Fibroblast of skin of right quadriceps (primary cell): Measurements from ENCODE around the gene CAVIN3.
A peak's percentile ranks its signal among the peaks of the same experiment; 100 is the strongest.
"Not testable (repeated sequence)": the region's sequence is repeated elsewhere in the genome, so short reads cannot be mapped to it uniquely, and the experiment has no call there.

Source experiments
- DNase-seq: peaks from one replicate; pipeline ENCODE4 v3.0.0-alpha.2; 2013

The CAVIN3 gene

DNA sequence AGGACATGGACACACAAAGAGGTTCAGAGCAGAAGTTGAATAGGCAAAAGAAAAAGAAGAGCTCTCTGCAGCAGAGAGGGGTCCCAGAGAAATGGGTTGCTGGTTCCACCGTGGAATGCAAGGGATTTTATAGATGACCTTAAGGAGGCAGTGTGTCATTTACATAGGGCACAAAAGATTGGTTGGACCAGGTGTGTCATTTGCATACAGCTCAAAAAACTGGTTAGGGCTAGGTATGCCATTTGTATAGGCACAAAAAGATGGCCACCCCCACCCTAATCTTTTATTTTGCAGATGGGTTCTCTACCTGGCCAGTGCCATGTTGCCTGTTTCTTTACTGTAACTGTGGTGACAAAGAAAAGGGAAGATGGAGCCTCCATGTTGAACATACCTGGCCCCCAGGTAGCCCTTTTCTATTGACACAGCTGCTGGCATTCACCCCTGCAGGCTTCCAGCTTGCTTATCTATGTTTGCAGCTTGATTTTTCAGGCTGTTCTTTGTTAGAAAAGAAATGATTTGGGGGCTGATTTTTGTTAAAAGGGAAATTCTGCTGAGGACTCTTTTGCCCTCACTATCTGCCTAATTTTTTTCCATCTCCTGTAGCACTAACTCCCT, 3.1 kb upstream of the CAVIN3 start:
- DNase-seq, result no peak

DNA sequence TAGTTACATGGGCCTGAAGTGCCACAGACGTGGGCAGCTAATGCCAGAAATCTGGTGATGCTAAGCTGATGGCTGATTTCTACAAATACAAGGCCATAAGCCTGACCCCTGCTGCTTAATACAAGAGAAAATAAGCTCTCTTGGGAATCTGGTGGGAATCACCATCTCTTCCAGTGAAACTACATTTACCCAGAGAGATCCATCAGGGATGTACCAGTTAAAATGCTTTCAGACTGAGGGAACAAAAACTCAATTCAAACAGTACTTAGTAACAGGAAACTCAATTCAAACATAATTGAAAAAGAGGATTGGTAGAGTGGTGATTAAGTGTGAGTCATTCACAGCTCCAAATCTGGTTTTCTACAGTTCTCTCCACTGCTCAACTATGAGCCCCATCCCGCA, 1.7 kb upstream of the CAVIN3 start:
- peak; percentile 70 for DNase-seq

DNA sequence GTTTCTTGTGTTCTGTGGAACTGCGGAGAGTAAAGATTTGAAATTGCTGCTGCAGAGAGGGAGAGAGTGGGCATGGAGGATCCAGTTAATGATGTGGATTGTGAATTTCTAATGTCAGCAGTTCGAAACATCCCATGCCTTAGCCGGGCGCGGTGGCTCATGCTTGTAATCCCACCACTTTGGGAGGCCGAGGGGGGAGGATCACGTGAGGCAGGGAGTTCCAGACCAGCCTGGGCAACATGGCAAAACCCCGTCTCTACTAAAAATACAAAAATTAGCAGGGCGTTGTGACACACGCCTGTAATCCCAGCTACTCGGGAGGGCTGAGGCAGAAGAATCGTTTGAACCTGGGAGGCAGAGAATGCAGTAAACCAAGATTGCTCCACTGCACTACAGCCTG, 1.1 kb upstream of the CAVIN3 start:
- no peak for DNase-seq

DNA sequence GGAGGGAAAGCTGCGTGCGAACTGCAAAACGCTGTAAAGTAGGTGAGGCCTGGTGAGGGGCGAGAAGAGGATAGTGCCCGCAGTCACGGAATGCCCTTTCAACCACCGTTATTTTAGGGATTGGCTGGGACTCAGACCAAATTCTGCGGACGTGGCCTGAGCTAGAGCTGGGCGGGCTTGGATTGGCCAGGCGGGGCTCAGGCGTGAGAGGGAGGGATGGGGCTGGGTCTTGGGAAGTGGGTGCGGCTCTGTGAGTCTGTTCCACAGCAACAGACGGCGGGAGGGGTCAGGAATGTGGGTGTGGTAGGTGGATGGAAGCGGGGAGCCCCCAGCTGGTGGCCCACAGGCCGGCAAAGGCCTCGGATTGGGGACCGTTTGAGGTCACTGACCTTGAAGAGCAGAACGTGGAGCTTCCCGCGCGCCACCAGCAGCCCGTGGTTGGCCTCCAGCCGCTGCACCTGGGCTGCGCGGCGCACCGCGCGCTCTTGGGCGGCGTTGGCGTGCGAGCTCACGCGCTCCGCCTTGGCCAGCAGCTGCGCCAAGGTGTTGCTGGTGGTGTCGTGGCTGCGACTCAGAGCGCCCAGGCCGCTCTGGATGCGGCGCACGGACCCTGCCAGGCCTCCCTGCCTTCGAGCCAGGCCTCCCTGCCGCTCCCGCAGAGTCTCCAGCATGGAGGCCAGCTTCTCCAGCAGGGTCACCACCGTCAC, 444 bp downstream of the CAVIN3 start:
- DNase-seq, result peak; percentile 95

DNA sequence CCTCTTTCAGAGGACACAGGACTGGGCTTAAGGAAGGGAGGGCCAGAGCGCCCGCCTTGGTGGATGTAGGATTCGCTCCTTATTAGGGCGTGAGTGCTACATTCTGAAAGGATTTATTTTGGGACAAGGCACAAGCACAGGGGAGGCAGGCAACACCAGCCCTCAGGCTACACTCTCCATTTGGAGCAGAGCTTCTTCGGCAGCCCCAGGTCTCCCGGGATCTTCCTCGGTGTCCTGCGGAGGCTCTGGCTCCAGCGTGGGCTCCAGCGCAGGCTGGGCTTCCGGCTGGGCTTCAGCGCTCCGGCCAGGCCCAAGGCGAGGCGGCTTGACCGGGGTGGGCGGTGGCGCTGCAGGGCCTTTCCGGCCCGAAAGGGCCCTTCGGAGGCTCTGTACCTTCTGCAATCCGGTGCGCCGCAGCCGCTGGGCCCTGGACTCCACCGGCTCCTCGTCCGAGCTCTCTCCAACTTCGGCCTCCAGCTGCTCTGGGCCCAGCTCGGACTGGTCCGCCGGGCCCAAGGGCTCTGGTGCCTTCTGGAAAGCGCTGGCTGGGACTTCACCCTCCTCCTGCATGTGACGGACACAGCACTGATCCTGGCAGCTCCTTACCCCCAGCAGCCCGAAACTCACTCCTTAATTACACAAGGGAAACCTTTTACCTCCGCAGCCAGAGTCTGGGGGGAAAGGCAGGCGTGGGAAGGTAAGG, 1.1 kb downstream of the CAVIN3 start:
- peak; percentile 47 for DNase-seq

DNA sequence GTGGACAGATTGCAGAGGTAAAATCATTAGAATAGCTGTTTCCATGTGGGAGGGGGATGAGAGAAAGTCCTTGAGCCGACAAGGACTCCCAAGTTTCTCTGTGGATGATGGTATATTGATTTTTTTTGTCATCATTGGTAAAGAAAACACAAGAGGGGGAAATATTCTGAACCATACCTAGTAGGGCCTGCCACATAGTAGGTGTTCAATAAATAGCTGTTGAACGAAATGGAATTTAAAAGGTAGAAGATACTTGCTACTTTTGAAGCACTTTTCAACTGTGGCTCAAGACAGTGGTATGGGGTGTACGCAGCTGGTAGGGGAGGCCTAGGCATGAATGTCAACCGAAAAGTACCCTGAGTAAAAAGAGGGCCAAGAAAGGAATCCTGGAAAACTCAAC, 2.1 kb downstream of the CAVIN3 start:
- no peak for DNase-seq

DNA sequence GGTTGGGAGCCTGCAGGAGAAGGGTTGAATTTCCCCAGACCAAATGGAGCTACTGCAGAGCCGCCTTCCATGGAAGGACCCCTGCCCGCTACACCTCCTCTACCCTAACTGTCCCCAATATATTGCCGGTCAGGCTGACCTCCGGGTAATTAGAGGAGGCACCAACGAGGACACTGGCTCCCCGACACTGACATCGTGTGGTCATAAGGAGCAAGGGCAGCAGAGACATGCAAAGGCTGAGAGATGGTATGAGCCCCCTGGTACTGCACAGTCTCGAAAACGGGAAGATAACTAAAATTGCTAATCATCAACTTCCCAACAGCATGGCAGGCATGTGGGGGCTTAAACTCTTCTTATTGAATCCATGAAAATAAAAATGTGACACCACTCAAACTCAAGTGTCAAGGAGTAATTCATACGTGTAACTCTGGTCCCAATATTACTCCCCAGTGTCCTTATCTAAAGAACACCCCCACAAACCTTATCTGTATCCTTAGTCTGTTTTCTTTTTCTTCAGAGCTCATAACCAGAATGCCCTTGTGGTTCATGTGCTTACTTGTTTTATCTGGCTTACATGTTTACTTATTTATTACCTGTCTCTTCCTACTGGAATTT, 4.4 kb downstream of the CAVIN3 start:
- peak; percentile 47 for DNase-seq

DNA sequence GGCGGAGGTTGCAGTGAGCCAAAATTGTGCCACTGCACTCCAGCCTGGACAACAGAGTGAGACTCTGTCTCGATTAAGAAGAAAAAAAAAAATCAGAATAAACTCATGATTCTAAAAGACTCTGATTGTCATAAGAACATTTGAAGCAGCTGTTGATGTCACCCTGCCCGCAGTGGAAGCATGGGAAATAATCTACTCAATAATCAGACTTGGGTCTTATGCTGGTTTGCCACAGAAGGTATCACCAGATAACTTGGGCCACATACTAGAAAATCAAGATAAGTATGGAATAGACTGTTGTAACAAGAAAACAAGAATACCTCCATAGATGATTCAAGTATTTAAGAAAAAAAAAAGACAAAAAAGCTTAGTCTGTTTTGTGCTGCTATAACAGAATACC, 8.2 kb downstream of the CAVIN3 start:
- DNase-seq, result no peak

DNA sequence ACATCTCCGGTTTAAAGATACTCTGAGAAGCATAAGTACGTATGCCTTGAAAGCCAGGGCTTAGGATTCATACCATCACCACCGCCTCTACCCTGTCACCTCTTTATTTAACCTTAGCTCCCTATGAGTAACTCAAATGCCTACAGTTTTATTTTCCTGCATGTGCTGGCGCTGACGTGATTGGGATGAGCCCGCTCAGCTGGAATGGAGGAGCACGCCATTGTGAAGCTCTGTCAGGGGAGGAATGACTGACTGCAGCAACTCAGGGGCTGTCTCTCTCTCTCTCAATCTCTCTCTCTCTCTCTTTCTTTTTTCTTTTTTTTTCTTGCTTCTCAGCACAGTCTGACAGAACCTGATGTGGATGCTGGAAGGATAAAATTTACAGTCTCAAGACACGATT, 12.4 kb downstream of the CAVIN3 start:
- DNase-seq, result peak; percentile 37

DNA sequence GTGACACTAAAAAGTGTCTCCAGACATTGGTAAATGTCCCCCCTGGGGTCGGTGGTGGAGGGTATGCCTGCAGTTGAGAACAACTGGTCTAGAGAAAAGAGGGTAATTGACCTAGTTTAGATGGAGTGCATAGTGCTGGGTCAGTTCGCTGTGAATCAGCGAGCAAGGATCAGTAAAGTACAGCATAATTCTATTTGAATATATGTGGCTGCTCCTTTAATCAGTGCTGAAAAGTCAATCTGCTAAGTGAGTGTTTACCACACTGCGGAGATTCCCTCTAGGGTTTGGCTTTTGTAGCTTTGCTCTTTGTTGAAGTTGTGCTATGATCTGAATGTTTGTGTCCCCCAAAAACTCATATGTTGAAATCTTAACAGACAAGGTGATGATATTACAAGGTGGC, 15.0 kb downstream of the CAVIN3 start:
- DNase-seq, result no peak

DNA sequence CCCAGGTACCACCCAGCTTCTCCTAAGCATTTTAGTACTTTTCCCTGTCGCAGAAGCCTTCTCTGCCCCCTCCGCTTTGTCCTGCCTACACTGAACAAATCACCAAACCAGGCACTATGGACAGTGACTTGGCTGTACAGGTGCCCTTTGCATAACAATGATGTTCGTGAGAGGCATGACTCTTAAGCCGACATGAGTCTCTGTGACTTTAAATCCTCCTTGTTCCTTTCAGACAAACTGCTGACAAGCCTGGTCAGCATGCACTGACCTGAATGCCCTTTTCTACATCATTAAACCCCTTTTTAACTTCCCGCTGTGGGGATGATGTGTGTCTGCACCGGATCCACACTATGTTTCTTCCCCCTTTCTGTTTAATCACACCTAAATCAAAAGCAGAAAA, 16.6 kb downstream of the CAVIN3 start:
- no peak for DNase-seq

DNA sequence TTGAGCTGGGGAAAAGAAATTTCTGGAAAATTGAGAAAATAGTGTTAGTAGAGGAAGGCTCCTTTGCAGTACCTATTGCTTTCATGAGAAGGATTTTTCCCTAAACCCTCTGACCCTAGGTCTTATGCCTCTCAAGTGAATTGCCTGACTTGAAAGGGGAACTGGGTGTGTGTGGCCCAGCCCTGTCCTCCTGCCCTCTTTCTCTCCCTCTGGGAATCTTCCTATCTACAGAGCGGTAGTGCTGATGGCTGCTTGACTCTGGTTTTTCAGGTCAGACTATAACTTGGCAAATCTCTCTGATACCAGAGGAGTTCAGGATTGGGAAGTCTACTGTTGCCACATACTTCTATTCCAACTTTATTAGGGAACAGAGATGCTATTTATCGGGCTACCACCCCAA, 19.2 kb downstream of the CAVIN3 start:
- DNase-seq, result no peak

DNA sequence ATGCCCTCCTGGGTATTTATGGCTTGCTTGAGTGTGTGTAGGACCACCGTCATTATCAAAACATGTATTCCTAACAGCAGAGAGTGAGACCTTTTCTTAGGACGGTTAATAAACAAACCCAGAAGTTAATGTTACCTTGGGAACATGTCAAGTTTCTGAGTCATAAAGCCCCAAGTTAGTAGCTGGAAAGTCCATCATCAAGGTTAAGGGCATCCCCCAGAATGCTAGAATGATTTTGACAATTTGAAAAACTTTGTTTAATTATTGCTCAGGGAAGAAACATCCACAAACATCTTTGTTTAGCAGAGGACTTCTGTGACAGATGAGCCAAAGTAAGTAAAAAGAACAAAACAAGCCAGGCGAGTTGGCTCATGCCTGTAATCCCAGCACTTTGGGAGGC, 20.0 kb downstream of the CAVIN3 start:
- no peak for DNase-seq

DNA sequence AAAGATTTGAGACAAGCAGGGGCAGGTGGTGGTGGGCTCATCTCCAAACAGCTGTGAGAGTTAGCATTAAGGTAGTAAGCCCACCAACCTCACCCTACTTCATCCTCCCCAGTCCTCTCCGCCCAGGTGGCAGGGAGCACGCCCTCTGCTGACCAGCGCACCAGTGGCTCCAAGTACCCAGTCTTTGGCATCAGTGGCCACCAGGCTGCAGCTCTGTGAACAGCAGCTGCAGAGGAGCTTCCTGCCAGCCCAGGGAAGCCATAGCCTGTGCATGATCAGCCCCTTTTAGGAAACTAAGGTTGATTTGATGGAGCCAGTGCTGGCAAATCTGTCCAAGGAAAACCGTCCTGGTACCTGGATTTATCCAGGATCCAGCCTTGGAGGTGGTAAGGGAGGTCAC, 21.7 kb downstream of the CAVIN3 start:
- no peak for DNase-seq

DNA sequence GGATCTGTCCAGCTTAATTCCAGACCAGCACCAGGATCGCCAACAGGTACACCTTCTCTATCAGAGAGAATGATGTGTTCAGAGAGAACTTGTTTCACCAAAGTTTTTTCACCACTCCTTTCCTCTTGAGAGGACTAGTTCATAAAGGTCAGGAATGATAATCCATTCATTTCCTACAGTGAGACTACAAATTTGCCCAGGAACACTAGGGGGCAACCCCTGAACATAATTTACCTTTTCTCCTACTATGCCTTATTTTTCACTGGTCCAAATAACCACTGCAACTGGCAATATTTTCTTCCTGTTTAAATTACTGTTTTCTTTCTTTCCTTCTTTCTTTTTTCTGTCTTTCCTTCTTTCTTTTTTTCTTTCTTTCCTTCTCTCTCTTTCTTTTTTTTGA, 22.5 kb downstream of the CAVIN3 start:
- peak; percentile 16 for DNase-seq

DNA sequence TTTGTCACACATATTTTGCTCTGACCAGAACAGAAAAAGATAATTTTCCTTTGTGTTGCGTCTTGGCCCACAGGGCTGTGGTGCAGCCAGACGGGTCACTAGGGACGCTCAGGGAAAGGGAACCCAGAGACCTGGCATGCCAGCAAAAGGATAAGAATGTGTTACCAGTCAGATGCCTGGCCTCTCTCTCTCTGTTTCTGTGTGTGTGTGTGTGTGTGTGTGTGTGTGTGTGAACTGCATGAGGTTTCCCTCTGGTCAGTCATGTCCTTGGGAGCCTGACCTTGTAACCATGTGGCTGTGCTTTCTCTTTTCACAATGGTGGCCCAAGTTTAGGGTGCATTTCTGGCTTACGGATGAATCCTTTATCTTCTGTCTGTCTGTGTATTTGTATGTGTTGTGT, 35.3 kb downstream of the CAVIN3 start:
- no peak for DNase-seq

DNA sequence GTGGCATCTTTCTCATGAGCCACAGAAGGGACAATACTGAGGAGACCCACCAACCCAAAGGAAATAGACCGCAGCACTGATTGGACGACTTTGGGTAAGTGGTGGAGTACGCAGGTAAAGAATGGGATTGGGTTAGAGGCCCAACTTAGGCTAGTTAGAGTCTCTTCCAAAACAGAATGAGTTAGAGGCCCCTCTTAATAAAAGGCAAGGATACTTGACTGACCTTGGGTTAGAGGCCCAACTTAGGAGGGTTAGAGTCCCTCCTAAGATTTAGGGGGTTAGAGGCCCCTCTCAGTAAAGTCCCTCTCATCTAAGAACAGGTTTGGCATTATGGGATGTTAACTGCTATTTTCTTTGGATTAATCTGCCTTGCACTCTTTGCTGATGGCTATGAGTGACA, 36.1 kb downstream of the CAVIN3 start:
- DNase-seq, result no peak

DNA sequence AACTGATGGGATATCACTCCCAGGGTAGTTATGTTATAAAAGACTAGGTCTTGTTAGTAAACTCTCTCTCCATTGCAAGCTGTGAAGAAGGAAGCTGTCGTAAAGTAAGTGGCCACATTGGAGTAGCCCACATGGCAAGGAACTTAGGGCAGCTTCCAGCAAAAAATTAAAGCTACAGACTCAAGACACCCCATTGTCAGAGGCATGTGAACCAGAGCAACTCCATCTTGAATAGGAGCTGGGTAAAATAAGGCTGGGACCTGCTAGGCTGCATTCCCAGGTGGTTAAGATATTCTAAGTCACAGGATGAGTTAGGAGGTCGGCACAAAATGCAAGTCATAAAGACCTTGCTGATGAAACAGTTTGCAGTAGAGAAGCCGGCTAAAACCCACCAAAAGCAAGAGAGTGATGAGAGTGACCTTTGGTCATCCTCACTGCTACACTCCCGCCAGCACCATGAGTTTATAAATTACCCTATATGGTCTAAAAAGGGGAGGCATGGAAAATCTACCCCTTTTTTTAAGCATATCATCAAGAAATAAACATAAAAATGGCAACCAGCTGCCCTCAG, 36.8 kb downstream of the CAVIN3 start:
- no peak for DNase-seq

DNA sequence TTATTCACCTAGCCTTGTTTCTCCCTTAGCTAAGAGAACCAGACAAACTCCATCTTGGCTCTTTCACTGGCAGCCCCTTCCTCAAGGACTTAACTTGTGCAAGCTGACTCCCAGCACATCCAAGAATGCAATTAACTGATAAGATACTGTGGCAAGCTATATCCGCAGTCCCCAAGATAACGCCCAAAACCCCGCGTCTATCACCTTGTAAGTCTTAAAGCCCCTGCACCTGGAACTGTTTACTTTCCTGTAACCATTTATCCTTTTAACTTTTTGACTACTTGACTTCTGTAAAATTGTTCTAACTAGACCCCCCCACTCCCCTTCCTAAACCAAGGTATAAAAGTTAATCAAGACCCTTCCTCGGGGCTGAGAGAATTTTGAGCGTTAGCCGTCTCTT, 39.5 kb downstream of the CAVIN3 start:
- not testable (repeated sequence) for DNase-seq

DNA sequence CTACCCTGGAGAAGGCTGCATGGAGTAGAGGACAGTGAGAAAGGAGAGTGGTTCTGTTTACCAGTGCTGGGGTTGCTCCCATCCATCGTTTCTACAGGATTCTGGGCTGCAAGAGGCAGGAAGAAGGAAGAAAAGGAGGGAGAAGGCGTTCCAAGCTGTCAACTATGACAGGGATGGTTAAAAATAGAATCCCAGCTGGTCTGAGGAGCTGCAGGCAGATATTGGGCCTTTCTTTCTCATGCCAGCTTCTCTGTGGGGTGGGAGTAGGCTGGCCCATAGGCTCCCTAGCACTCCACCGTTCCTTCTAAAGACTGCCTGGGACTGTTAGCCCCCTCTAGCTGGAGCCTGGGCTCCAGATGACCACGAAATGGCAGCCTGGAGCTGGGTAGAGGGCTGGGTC, 47.1 kb downstream of the CAVIN3 start:
- no peak for DNase-seq

DNA sequence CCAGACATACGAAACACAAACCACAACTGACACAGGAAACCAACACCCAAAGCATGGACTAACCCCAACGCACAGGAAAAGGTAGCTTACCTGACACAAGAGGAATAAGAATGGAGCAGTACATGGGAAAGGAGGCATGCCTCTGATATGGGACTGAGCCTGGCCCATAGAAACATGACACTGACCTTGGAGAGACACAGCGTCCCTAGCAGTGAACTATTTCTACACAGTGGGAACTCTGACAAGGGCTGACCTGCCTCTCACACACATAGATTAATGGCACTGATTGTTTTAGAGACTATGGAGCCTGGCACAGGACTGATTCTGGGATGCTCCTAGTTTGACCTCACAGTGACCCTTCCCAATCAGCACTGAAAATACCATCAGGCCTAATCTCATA, 48.7 kb downstream of the CAVIN3 start:
- no peak for DNase-seq

DNA sequence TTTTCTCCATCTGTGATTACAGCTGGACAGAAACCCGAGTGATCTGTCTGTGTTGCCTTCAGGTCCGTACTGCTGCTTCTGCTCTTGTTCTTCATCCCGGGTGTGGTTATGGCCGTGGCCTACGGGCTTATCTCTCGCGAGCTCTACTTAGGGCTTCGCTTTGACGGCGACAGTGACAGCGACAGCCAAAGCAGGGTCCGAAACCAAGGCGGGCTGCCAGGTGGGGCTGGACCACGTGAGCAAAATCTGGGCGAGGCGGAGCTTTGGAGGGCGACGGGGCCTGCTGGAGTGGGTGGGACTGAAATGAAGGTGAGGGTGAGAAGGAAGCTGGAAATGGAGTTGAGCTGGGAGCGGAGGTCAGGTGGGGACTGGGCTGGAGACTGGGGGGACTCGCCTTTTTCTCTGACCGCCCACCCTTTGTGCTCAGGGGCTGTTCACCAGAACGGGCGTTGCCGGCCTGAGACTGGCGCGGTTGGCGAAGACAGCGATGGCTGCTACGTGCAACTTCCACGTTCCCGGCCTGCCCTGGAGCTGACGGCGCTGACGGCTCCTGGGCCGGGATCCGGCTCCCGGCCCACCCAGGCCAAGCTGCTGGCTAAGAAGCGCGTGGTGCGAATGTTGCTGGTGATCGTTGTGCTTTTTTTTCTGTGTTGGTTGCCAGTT, 49.6 kb downstream of the CAVIN3 start:
- no peak for DNase-seq

DNA sequence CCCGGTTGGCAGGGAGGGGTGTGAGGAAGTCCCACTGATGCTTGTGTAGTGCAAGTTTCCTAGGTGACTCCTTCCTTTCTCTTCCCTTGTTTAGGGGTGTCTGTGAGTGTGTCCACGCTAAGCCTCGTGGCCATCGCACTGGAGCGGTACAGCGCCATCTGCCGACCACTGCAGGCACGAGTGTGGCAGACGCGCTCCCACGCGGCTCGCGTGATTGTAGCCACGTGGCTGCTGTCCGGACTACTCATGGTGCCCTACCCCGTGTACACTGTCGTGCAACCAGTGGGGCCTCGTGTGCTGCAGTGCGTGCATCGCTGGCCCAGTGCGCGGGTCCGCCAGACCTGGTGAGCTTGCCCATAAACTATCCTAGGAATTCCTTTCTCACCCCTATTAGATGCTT, 50.3 kb downstream of the CAVIN3 start:
- DNase-seq, result no peak
